NCI-H128 (cell line): ENCODE data around the gene L3MBTL4.

ENCODE experiments used
- DNase-seq: peaks from one replicate; lab custom pipeline; 2025; ENCODE audit not compliant: unreplicated experiment; lab: John Stamatoyannopoulos, UW

The L3MBTL4 gene

DNA sequence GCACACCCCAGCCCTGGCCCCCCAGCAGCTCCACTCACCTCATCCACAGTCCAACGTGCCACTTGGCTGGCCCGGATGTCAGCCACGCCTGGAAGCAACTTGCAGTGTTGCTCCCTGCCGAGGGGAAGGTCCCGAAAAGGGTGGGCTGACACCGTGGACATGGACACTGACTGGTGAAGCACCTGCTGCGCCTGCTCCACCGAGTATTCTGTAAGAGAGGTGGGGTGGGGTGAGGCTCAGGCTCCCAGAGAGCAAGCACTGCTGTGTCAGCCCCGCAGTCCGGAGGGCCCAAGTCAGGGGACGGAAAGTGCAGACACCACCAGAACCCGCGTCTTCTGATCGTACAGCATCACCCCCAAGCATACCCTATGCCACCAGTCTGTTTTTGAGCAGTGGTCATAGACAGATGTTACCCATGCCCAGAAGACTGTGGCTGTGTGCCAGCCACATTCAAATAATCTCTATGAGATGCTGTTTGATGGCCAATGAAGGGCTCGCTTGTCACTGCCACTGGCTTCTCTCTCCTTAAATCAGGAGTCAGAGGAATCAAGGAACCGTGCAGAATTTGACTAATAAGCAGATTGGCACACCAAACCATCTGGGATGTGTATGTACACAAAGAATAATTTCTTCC, 445.2 kb downstream of the L3MBTL4 start:
- no peak for DNase-seq

DNA sequence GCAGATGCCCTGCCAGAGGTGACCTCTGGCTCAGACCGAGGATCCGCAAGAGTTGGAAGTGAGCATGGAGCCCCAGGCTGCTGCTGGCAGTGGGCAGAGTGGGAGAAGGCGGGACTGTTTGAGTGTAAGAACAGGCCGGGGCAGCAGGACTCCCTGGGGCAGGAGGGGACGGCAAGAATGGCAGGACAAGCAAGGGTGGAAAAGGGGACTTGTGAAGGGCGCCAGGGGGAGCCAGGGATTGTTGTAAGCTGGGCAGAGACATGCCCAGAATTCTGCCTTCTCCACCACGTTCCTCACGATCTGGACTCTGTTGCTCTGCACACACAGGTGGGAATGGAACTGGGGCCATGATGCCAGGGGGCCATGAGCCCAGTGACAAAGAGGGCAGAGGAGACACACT, 447.0 kb downstream of the L3MBTL4 start:
- DNase-seq, result no peak

DNA sequence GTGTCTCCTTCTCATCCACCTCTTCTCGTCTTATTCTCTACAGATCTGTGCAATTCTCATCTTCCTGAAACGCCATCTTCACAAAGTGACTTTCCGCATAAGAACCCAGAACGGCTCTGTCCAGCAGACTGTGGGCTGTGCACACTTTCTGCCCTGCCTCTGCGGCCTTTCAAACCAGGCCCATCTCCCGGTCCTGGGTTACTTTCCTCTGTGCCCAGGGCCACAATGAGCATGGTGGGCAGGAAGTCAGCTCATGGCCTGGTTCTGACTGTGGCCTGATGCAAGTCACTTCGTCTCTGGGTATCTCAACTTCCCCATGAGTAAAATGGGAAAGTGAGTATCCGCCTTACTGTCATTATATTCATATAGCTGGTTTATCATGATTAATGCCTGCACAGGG, 447.7 kb downstream of the L3MBTL4 start:
- no peak for DNase-seq

DNA sequence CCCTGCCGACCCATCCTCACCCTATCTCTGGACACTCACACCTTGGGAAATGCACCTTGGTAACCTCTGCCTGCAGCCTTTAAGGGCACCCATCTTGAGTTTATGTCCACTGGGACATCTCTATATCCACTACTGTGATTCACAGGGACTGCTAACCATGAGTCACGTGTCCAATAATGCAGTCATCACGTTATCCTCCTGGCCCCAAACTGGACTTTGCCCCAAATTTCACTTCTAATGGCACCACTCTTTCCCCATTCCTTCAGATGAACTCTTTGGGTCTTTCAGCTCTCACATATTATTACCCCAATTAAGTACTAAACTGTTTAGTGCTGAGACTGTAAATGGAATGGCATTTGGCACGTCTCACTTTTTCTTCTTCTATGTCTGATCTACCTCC, 448.2 kb downstream of the L3MBTL4 start:
- no peak for DNase-seq

DNA sequence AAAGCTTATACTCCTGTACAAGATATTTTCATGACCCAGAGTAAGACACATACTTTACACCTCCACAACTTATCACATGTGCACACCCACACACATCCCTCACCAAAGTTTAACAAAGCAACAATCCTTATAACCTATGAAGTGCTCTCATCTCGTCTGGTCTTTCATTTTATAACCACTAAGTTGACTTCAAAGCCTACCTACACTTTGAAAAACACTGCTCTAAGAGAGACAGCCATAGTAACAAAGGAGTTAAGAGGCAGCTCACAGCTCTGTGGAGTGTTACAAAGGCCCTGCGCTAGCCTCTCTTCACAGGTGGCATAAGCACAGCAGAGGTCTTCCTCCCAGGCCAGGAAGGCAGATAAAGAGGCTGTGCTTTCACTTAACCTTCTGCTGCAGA, 449.7 kb downstream of the L3MBTL4 start:
- DNase-seq, result no peak

DNA sequence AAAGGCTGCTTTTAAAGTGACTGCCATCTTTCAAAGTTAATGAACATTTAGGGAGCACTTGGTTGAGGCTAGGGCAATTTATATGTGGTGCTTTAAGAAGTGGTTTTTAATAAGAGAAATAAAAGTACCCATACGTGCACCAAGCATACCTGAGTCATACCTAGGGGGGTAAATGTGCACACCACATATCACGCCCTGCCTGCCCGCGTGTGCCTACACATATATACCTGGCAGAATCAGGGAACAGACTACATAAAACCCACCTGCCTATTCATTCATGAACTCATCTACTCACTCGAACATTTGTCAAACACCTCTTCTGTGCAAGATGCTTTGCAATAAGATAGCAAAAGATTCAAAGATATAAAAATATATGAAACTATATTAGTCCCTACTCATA, 450.1 kb downstream of the L3MBTL4 start:
- DNase-seq, result no peak

DNA sequence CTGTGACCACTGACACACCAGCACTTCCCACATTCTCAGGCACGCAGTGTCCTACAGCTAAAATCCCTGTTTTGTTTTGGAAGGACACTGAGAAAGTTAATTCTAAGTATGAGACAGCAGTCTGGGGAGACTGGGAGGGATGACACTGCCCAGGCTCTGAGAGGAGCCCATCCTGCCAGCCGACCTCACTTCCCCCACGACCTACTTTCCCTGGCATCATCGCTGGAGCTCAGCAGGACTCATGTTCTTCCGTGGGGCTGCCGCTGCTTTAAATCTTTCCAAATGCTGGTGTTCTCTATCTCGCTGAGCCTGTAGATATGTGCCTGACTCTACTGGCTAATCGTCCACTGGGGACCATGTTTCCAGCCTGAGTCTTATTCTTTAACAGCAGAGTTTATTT, 450.6 kb downstream of the L3MBTL4 start:
- DNase-seq, result no peak

DNA sequence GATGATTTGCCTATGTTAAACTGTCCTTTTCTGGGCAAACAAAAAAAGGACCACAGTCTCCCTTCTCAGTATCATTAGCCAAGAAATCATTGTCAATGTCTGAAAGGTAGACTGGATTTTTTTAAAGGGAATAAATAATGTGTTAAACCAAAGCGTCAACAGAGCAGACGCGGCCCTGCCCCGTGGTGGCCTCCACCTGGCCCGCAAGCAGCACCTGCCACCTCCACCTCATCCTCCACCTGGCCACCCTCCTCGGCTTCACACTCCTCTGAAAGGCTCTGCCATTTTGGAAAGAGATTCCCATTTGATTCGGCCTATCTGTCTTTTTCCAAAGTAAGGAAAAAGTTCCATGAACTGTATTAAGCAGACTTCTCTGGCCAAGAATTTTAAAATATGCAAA, 451.4 kb downstream of the L3MBTL4 start:
- no peak for DNase-seq

DNA sequence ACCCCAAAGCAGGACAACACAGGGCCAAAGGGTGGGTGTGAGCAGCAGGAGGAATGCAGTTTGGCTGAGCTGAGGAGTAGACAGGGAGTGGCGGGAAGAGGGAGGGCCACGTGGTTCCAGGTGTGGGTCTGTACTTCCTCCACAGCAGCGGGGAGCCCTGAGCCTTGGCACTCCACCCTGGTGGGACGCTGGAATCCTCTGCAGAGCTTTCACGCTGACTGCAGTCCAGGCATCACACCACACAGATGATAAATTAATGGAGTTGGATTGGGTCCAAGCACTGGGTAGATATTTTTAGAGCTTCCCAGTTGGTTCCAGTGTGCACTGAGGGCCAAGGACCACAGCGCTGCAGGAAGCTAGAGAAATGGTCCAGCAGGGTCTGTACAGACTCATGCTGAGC, 452.3 kb downstream of the L3MBTL4 start:
- DNase-seq, result no peak

DNA sequence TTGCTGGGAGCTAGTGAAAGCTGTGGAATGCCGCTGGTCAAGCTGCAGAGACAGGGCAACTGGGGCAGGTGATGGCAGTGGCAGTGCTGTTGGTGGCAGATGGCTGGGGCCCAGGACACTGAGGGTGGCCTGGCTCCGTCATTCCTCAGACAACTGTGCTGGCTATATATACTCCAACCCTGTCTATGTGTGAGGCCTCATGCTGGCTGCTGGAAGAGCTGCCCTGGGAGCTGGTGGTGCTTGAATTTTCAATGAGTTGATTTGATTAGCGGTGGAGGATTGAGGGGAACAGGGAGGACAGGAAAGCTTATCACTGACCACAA, 452.9 kb downstream of the L3MBTL4 start:
- DNase-seq, result no peak

DNA sequence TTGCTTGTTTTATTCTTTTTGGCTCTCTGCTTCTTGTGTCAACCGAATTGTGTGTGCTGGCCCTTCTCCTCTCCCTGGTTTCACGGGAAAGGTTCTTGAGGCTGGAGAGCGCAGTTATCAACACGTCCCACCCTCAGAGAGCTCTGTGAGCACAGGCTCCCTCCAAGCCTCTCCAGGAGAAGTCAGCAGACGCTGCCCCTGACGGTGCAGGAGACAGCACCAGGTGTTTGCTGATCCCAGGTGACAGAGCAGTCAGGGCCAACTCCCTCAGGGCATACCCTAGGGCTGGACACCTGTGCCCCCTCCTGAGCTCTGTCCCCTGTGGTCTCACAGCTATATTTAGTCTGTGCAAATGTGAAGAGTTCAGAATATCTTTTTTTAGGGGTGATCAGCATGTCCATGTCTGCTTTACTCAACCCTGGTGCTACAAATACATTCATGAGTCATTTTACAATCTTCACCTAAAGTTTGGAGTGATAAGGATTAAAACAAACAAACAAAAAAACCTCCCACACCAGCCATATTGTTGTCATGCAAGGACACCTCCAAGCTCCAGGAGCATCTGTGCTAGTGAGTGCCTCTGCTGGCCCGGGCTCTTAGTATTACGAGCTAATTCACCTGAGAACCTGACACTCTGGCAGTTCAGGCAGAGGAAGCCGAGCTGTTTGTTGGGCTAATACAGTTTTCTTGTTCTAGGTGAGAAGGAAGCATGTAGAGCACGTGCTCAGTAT, 453.4 kb downstream of the L3MBTL4 start:
- DNase-seq, result no peak

DNA sequence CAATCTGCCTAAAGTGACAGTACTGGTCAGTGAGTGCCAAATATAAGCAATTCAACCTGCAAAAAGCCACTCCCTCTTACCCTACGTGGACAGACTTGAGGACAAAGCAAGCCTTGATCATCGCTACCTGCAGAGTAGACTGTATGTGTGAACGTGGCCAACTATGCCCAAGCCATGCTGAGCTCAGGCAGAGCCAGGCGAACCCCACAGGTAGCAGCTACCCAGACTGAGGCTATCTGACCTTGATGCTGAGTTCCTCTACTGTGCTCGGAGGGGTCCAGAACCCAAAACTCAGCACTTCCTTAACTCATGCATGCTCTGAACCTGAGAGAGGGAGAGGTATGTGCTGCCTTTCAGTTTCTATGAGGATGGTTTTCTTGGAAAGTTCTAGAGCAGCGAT, 455.9 kb downstream of the L3MBTL4 start:
- DNase-seq, result no peak

DNA sequence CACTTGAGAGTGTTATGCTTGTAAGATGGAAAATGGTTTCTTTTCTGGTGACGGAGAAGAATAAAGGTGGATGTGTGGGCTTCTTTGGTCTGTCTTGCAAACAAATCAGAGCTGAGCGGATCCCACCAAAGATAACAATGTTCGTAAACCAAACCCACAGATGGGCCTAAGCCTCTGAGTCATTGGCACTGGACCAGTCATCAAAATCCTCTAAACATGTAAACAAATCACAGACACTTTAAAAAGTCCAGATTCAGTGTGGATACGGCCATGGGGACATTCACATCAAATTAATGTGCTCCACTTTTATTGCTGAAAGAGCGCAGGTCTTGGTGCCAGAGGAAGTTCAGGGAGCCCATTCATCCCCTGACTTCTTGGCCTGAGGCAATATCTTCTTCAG, 458.9 kb downstream of the L3MBTL4 start:
- DNase-seq, result no peak

DNA sequence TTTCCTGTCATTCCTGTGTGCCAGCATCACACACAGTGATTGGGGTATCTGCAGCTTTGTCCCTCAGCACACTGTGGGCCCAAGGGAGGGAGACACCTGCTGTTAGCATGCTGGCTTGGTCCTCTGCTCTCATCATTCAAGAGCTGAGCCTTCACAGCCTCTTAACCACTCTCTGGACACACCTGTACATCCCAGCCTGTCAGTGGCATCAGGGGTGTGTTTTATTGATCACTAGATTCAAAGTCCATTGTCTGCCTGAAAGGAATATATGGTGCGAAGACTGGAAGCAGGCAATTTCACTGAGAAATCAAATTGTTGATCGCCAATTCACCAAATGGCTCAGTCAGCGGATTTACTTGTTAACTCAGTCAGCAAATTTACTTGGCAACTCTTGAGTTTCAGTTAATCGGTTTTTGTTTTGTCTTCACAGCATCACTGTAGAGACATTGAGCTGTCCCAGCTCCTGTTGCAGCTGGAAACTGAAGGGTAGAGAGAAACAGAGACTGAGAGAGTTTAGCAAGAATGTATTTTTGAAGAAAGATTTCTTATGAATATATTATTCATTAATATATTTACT, 463.1 kb downstream of the L3MBTL4 start:
- DNase-seq, result no peak

DNA sequence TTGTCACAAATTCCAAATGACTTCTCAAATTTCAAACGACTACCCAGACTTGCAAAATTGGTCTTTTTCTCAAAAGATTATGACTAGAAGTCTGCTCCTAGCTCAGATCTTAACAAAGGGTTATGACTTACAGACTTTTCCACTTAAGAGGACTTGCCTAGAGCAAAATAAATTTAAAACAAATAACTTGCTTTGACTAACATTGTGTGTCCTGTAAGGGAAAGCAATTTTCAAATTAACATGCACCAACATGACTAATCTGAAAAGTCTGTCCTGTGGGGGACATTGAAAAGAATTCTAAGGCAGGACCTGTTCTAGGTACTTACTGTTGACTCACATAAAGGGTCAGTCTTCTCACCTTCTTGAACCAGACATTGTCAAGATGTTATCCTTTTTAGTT, 465.9 kb downstream of the L3MBTL4 start:
- DNase-seq, result no peak

DNA sequence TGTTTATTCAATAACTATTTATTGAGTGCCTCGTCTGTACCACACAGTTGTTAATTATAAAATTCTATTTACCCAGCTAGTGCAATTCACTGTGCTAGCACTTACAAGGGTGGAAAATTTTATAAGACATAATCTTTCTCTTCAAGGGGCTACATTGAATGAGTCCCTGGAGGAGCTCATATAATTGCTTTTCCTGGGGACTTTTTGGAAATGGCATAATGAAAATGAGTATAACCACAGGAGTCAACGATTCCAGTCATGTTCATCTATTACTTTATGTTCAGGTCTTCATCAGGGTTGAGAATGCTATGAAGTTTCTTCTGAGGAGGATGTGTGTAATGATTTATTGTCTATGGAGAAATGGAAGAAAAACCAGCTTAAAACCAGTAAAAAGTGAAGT, 466.5 kb downstream of the L3MBTL4 start:
- DNase-seq, result no peak

DNA sequence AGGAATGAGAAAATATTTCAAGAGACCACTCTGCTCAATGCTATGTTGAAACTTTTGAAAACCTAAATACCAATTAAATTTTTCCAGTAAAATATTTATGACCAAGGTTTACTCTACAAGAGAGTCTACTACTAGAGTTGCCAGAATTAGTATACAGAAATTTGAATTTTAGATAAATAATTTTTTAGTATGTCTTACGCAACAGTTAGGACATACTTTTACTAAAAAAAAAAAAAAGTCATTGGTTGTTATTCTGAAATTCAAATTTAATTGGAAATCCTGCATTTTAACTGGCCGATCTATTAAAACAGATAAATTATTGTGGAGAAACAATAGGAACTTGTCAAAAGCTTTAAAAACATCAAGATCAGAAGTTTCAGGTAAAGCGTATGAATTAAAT, 470.3 kb downstream of the L3MBTL4 start:
- DNase-seq, result no peak

DNA sequence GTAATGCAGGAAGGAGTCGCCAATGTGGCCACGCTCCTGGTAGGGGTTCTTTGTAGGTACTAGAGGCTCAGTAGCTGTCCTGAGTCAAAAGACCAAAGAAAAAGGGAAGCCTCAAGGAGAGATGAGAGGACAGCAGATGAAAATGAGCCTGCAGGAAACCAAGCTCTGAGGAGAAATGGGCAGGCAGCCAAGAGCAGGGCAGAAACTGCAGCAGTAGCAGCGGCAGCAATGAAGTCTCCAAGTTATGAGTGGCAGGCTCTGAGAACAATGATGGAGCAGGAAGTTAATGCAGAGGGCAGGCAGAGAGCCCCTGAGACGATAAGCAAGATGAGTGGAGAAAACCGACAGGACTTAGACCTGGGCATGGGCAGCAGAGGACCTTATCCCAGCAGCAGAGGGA, 471.2 kb downstream of the L3MBTL4 start:
- no peak for DNase-seq

DNA sequence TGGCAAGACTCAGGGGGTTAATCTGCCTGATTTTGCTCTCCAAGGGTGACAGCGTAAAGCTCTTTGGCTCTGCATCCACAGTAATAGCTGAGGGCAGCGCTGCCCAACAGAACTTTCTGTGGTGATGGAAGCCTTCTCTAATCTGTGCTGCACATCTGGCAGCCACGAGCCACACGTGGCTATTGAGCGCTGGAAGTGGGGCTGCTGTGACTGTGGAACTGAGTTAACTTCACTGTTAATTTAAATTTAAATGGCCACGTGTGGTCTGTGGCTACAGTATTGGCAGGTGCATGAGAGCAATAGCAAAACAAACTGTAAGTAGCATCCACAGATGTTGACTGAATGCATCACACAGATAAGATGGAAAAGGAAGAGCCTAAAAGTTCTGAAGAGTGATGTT, 472.1 kb downstream of the L3MBTL4 start:
- DNase-seq, result no peak

DNA sequence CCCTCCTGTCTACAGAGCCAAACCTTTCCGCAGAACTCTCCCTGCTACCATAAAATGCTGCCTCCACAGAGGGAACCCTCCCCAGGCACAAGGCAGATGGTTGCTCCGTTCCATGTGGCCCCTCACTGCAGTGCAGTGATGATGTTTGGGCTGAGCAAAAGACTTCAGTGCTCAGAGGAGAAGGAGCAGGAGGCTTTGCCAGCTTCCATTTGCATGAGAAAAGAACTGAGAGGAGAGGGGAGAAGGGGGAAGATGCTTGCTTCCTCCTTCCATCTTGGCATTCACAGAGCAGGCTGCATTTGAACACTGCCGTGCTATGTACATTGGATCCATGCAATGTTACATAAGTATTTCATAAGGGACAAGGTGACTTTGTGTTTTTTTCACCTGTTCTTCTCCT, 472.8 kb downstream of the L3MBTL4 start:
- no peak for DNase-seq

DNA sequence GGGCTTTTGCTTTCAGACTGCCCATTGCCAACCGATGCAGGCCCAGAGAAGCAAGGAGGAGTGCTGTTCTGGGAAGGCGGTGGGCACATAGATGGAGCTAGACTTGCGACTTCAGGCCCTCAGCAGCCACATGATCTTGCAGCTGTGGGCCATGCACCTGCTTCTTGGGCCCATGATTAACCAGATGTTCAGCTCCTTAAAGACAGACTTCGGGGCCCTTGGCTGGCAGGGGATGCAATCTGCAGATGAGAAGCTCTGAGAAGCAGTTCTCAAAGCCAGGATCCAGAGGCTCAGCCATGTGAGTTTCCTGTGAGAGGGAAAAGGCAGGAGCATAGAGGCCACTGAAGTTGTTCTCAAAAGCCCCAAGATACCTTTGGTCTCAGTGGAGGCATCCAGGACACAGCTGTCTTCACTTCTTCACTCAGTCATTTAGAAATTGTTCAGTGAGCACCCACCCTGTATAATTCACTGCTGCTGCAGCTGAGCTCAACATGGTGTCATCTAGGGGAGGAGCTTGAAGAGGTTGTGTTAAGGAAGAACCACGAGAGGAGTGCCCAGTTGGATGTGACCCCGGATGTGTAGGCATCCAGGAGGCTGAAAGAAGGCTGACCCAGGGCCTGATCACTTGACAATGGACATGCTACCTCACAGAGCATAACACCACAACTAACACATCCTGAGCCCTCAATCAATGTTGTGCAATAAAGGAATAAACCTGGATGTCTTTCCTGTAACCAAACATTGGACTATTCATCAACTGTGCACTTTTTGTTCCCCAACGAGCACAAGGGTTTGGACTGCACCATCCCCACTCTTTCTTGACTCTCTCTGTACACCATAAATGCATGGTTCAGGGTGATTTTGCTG, 474.7 kb downstream of the L3MBTL4 start:
- DNase-seq, result no peak

DNA sequence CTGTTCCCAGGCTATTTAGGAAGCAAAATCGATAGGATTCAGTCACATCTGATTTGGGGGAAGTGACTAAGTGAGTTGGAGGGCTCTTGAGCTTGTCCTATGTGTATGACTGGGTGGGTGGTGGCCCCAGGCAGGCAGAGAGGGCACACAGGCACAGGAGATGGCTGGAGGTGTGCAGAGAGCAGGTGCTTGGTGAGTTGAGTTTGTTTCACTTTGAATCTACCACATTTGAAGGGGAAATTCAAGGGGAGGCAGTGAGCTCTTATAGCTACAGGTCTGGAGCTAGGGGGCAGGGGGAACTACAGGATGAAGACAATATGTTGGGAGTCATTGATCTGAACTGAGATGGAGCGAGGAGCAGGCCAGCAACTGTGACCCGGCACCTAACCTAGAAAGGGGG, 476.9 kb downstream of the L3MBTL4 start:
- DNase-seq, result no peak
